ENCODE results near the gene METAP1.

Gene METAP1

GRCh38 chr4:99059550-99059949, 64.0 kb downstream of the METAP1 start:
- no peak for TF ChIP-seq REST (IDR thresholded peaks at IDR 0.05; ENCODE audit: insufficient replicate concordance, low read depth)
- TF ChIP-seq POLR2AphosphoS5 (IDR thresholded peaks at IDR 0.05; ENCODE audit: low read depth) = no peak
- no peak for TF ChIP-seq SPI1 (IDR thresholded peaks at IDR 0.05; ENCODE audit: borderline replicate concordance, low read depth)
- no peak for TF ChIP-seq GABPA (IDR thresholded peaks at IDR 0.05; ENCODE audit: low read depth)
- TF ChIP-seq CTCF (IDR thresholded peaks at IDR 0.05; ENCODE audit: insufficient read depth, low read length) = no peak
- H3K27me3 ChIP-seq (ENCODE audit: insufficient read depth, poor library complexity, severe bottlenecking) = no peaks in the 10 kb centered on the region
- no peak overlapping the region for H3K27ac ChIP-seq (replicated peaks)
- no peak overlapping the region for H3K4me3 ChIP-seq (replicated peaks; ENCODE audit: insufficient read depth, low read length)
- DNase-seq (ENCODE audit: low read depth in 1 of 2, low spot score in 1 of 2) = no peak

- DNase-seq (ENCODE audit: low read depth in 1 of 2, low spot score in 1 of 2) = no peak
- no peak overlapping the region for H3K27ac ChIP-seq (replicated peaks)
Measured at GRCh38 chr4:99061048-99061700, 65.7 kb downstream of the METAP1 start.

More at GRCh38 chr4:99061048-99061700, 65.7 kb downstream of the METAP1 start:
- TF ChIP-seq REST (IDR thresholded peaks at IDR 0.05; ENCODE audit: insufficient replicate concordance, low read depth) (no peak), CTCF (IDR thresholded peaks at IDR 0.05; ENCODE audit: insufficient read depth, low read length) (no peak), GABPA (IDR thresholded peaks at IDR 0.05; ENCODE audit: low read depth) (no peak), SPI1 (IDR thresholded peaks at IDR 0.05; ENCODE audit: borderline replicate concordance, low read depth) (no peak), POLR2AphosphoS5 (IDR thresholded peaks at IDR 0.05; ENCODE audit: low read depth) (no peak)
- Histone ChIP-seq H3K27me3 (ENCODE audit: insufficient read depth, poor library complexity, severe bottlenecking) (no peaks in the 10 kb centered on the region), H3K4me3 (replicated peaks; ENCODE audit: insufficient read depth, low read length) (no peak overlapping the region)
